NK-92 treated with Interleukin-12 subunit alpha and Interleukin-12 subunit beta, amount 100 ng/mL, for 24 hours (cell line): ENCODE data around the gene HCLS1.
"Not testable (repeated sequence)": the region's sequence is repeated elsewhere in the genome, so short reads cannot be mapped to it uniquely, and the experiment has no call there.

Source experiments
- DNase-seq: peaks from one replicate; lab custom pipeline; 2025; lab: John Stamatoyannopoulos, UW

The HCLS1 gene

GRCh38 chr3:121654493-121655385 is 6.0 kb downstream of the HCLS1 start:
- DNase-seq = no peak

- DNase-seq = no peak
Measured at GRCh38 chr3:121651684-121652083, 9.0 kb downstream of the HCLS1 start.

DNA sequence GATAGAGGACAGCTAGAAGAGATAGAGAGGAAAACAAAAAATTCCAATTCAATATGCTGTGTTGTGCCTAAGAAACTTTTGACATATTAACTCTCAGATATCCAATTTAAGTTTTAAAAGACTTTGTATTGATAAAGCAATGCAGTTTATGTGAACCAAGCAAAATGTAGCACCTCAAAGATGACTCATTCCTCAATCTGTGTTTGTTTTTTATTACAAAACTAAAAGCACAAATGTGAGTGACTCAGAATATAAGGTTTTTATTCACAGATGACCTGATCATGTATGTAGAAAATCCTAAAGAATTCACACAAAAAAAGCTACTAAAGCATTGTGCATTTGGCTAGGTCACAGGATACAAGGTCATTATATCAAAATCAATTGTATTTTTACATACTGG is 11.1 kb downstream of the HCLS1 start:
- DNase-seq = no peak

GRCh38 chr3:121648219-121648958 is 12.3 kb downstream of the HCLS1 start:
- DNase-seq = no peak

DNA sequence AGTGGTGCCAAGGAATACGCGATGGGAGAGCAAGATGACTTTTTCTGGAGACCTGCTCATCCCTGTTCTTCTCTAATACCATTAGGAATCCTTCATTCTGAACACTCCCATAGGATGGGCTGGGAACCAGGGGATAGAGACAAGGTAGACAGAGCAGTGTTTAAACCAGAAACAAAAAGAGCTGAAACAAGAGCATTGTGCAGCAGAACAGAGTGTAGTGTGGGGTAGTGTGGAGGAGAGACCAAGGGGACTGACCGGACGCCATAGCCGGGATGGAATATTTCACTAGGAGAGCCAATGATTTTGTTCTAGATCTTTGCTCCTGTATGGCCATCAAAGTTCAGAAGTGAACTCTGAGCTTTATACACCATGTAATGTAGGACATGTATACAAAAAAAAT is 15.6 kb downstream of the HCLS1 start:
- no peak for DNase-seq

DNA sequence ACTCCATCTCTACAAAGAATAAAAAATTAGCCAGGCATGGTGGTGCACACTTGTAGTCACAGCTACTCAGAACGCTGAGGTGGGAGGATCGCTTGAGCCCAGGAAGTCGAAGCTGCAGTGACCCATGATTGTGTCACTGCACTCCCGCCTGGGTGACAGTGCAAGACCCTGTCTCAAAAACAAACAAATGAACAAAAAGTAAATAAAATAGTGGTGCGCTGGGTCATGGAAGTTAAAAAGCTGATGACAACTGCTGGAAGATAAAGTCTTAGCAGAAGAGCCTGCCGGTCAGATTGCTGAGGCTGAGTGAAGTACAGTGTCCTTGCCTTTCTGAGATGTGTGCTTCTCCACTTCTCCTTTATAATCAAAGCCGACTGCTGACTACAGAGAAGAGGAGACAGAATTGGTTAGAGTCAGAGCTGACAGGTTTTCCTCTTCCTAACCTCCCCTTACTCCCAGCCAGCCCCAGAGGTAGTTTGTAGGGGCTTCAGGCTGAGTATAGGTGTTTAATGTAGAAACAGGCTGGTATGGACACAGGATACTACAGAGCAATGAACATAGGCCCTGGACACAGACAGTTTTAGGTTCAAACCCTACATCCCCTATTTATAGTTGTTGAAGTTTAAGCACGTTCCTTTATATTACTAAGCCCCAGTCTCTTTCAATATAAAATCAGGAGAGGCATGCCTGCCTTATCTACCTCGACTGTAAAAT is 17.9 kb downstream of the HCLS1 start:
- DNase-seq = no peak

- no peak for DNase-seq
Measured at GRCh38 chr3:121641127-121641526, 19.6 kb downstream of the HCLS1 start.

GRCh38 chr3:121637922-121638321 is 22.8 kb downstream of the HCLS1 start:
- DNase-seq = no peak

DNA sequence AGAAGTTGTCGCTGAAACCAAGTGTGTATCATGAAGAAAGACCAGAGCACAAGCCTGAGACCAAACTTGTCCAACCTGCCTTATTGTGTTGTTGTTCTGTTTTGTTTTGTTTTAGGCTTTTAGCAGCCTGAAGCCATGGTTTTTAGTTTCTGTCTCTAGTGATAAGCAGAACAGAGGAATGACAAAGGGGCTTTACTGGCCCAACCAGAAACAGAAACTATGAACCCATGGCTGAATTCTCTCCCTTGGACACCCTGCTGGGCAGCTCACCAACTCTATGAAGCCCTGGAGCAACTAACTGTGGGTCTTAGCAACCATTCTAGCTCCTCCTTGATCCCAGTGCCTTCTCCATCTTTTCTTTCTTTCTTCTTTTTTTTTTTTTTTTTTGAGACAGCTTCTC is 30.3 kb downstream of the HCLS1 start:
- DNase-seq = no peak

- no peak for DNase-seq
Measured at GRCh38 chr3:121629601-121630000, 31.1 kb downstream of the HCLS1 start.

DNA sequence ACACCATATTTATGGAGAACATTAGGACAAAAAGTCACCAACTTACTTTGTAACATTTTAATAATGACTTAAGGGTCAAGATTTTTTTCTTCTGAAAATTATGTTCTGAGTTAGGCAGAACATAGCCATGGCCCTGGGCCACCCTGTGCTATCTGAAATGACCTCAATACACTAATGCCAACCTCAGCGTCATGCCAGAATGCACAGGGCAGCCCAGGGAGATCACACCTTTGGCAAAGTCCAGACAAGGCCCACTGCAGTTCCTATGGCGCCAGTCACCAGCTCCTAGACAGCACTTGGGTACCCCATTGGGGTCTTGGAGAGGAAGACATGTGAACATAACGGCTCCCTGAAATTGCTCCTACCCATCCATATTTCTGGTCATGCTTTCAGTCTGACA is 33.1 kb downstream of the HCLS1 start:
- DNase-seq = no peak

DNA sequence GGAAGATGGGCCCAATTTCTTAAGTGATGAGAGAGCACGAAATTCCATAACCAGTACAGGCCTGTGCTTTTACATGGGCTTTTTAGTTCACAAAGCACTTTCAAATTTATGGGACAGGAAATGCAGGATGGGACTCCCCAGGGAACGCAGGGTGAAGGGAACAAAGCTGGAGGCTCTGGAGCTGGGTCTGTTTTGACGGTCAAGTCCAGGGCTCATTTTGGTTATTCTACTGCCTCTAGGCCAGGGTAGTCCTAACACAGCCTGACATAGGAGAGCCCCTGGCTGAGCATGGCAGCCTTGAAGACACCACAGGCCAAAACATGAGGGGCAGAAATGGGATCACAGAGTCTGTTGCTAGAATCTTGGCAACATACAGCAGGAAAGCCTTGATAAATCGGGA is 33.5 kb downstream of the HCLS1 start:
- no peak for DNase-seq

GRCh38 chr3:121626495-121626894 is 34.2 kb downstream of the HCLS1 start:
- no peak for DNase-seq

DNA sequence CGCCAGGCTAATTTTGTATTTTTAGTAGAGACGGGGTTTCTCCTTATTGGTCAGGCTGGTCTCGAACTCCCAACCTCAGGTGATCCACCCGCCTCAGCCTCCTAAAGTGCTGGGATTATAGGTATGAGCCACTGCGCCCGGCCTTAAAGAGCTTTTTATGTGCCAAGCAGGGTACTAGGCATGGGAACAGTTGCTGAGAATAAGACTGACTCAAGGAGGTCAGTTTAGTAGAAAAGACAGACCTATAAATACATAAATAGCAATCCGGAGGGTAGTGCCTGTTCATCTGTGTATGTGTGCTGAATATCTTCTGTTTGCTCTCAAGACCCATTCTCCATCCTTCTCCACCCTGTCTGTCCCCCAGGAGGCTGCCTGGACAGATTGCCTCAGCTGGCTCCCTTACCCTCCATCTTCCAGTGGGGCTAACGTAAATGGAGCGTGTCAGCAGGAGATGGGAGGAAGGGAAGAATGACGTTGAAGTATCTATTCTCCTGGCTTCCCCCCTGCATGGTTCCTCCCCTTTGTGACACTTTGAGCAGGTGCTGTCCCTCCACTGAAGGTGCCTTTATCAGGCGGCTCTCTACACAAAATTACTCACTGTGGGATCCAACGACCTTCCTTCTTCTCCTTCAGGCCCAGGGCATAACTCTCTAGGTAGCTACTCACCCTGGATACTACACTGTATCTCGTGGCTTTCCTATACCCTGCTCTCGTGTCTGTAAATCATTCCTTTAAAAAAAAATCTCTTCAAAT is 36.4 kb downstream of the HCLS1 start:
- DNase-seq = no peak

DNA sequence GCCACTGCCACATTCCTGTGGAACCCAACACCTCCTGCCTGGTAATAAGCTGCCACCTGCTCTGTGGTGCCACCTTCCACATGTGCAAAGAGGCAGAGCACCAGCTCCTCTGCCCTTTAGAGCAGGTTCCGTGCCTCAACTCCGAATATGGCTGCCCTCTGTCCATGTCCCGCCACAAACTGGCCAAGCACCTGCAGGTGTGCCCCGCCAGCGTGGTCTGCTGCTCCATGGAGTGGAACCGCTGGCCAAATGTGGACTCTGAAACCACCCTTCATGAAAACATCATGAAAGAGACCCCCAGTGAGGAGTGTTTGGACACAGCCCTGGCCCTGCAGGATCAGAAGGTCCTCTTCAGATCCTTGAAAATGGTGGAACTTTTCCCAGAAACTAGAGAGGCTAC is 39.2 kb downstream of the HCLS1 start:
- no peak for DNase-seq

- DNase-seq = no peak
Measured at GRCh38 chr3:121619691-121620090, 41.0 kb downstream of the HCLS1 start.

GRCh38 chr3:121606106-121606505 is 54.6 kb downstream of the HCLS1 start:
- no peak for DNase-seq

GRCh38 chr3:121604759-121605158 is 55.9 kb downstream of the HCLS1 start:
- no peak for DNase-seq

GRCh38 chr3:121601212-121601812 is 59.4 kb downstream of the HCLS1 start:
- no peak for DNase-seq

DNA sequence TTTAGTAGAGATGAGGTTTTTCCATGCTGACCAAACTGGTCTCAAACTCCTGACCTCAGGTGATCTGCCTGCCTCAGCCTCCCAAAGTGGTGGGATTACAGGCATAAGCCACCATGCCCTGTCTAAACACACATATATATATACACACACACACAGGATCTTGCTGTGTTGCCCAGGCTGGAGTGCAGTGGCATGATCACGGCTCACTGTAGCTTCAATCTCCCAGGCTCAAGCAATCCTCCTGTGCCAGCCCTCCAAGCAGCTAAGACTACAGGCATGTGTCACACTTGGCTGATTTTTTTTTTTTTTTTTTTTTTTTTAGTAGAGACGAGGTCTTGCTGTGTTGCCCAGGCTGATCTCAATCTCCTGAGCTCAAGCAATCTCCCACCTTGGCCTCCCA is 60.8 kb downstream of the HCLS1 start:
- DNase-seq = not testable (repeated sequence)

DNA sequence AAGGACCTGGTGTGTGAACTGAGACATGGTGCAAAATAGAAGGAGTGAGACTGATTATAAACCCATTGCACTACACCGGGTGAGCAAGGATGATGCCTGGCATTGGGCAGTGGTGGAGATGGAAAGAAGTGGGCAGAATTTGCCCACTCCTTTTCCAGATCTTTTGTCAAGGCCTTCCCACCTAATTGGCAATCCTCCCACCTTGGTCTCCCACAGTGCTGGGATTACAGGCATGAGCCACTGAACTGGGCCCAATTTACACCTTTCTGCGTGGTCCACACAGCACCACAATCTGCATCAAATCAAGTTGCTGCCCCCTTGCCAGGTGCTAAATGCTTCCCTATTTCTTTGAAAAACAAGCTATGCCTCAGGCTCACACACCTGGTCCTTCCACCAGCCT is 62.1 kb downstream of the HCLS1 start:
- DNase-seq = no peak
